Neural cell (in vitro differentiated cells): ENCODE data around the gene KIF19.

Experiments used
- CTCF ChIP-seq: fragments of 450-650 bp; IDR thresholded peaks from 2 replicates; pipeline ENCODE4 v1.5.1; 2014; ENCODE audit warnings: antibody characterized with exemption, mild to moderate bottlenecking, moderate library complexity; ENCODE audit not compliant: poor library complexity, severe bottlenecking
- EZH2 ChIP-seq: fragments of 200-600, 300-800 bp; shearing (Covaris generic), sonication (generic); IDR thresholded peaks from 2 replicates; pipeline ENCODE4 v1.6.1; 2014; ENCODE audit warnings: antibody characterized with exemption, low read length, borderline replicate concordance, mild to moderate bottlenecking; ENCODE audit not compliant: insufficient read depth, poor library complexity, severe bottlenecking
- MXI1 ChIP-seq: fragments of 450-650 bp; conservative IDR thresholded peaks from 2 replicates; pipeline ENCODE4 v1.6.1; 2014; ENCODE audit warnings: antibody characterized with exemption, mild to moderate bottlenecking; ENCODE audit not compliant: poor library complexity, severe bottlenecking
- RAD21 ChIP-seq: fragments of 450-650 bp; conservative IDR thresholded peaks from 2 replicates; pipeline ENCODE4 v1.6.1; 2014; ENCODE audit warnings: antibody characterized with exemption, mild to moderate bottlenecking, moderate library complexity

GRCh38 chr17:74318391-74318790 is 7.6 kb upstream of the KIF19 start:
- no peak for TF ChIP-seq CTCF
- no peak for TF ChIP-seq RAD21
- TF ChIP-seq EZH2: no peak
- TF ChIP-seq MXI1: no peak
